GM19328 (cell line): ENCODE results near the gene TPSAB1.

Experiments used
- ATAC-seq: cut with Tn5 transposase; IDR thresholded peaks from one replicate; pipeline ENCODE4 v1.9.1; 2021; ENCODE audit warnings: mild to moderate bottlenecking, moderate library complexity; ENCODE audit not compliant: unreplicated experiment

Gene TPSAB1

DNA sequence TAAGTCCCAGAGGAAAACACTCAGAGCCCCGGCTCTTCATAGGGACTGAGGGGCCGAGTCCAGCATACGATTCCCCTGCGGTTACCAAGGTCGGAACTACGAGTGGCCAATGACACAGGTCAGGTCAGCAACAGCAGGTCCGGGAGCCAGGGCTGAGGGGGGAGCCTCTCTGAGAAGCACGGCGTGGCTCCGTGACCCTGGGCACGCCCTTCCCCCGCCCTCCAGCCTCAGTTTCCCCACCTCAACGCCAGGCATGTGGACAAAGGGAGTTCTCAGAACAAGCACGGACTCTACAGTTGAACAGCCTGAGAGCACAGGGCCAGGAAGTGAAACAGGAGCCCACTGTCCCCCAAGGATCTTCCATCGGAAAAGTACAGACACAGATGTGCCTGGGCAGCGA lies 41.0 kb downstream of the TPSAB1 start:
- no peak for ATAC-seq

DNA sequence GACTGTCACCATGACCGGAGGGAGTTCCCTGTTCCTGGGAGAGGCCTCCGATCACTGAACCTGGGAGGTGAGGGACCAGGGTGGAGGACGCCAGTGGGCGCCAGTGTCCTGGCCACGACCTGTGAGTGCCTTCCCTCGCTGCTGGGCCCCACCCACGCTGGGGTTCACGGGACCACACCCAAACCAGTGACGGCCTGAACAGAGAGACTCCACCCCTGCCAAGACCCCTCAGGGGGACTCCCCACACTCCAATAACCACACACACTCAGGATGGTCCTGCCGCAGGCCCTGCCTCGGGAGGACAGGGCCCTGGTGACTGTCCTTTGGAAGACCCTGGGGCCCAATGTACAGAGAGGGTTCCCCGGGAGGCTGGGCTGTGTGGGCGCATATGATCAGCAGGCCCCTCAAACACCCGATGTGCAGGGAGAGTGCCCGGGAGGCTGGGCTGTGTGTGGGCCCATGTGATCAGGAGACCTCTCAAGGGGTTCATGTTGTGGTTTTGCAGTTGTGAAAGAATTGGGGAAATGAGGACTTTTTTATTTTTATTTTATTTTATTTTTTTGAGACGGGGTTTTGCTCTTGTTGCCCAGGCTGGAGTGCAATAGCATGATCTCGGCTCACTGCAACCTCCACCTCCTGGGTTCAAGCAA lies 41.9 kb downstream of the TPSAB1 start:
- ATAC-seq: no peak

DNA sequence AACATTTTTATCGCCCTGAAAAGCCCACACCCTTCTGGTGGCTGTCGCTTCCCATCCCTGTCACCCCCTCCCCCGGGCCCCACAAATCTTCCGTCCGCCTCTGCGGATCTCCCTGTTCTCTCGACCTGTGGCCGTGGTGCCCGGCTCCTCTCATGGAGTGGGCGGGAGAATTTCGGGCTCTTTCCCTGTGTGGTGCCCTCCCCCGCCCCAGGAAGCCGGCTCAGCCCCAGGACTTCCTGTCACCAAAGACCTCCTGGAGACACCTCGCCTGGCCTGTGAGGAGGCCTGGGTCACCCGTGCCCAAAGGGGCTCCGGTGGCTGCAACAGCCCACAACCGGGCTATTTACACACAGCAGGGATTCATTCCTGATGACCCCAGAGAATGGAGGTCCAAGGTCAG lies 42.8 kb downstream of the TPSAB1 start:
- ATAC-seq: no peak

DNA sequence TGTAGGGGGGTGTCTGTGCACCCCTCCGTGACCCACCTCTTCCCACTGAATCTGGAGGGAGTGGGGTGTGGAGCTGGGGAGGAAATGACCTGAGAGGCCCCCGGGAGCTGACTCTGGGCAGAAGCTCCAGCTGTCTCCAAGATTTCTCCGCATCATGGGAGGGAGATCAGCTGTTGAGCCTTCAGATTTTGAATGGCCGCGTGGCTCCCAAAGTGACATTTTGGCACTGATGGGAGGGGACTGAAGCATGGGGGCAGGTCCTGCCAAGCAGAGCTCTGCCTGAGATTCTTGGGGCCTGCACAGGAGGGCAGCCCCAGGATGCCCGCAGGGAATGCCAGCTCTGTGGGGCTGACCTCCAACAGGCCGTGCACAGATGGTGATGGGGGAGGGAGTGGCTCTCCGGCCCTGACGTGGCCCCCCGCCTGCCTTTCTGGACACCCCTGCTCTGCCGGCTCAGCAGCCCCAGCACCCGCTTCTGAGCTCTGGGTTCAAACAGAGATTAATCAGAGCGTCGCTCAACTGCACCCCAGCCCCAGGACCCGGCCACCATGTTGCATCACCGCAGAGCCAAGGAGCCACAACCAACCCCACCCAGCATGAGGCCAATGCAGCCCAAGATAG lies 43.6 kb downstream of the TPSAB1 start:
- no peak for ATAC-seq

DNA sequence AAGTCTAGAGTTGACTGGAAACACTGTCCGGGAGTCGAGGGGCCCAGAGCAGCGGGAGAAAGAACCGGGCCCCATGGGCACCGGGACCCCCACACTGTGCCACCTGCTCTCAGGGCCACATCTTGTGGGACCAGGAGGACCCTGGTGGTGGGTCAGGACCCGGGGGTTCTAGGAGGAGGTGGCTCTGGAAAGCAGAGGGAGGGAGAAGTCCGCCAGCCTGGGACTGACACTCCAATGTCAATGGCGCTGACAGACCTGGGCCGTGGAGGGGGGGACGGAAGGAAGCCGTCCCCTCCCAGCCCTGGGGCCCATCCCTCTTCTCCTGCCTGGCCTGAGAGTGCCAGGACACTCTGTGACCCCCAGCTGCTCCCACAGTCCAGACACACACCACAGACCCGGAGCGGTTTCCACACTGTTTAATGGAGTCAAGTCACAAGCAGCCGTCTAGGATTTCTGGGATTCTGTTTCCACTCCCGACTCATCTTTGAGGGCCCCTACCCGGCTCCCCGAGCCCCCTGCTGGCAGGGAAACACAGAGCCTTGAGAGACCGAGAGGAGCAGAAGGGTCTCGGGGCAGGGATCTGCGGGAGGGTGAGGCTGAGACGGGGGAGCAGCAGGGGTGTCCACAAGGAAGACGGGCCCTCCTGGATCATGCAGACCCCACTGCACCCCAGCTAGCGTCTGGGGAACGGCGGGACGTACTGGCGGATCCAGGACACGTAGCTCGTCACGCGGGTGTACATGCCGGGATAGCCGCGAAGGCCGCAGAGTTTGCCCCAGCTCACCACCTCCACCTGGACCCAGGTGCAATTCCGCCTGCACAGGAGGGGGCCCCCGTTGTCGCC lies 45.4 kb downstream of the TPSAB1 start:
- no peak for ATAC-seq

DNA sequence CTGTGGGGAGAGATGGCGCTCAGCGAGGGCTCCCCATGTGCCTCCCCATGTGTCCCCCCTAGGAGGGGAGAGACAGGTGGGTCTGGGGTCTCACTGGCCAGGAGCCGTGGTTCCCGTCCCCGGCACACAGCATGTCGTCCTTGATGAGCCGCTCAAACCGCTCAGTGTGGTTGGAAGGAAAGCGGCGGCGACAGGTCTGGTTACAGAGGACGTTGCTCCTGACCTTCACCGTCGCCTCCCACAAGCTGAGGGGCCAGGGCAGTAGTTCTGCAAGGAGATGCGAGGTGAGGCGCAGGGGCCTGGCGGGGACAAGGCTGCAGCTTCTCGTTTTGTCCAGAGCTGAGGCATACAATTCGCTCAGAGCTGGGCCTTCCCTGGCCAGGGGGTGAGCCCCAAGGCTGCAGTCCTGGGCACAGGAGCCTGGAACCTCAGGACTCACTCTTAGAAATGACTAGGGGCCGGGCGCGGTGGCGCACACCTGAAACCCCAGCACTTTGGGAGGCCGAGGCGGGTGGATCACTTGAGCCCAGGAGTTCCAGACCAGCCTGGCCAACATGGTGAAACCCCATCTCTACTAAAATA lies 46.1 kb downstream of the TPSAB1 start:
- no peak for ATAC-seq

DNA sequence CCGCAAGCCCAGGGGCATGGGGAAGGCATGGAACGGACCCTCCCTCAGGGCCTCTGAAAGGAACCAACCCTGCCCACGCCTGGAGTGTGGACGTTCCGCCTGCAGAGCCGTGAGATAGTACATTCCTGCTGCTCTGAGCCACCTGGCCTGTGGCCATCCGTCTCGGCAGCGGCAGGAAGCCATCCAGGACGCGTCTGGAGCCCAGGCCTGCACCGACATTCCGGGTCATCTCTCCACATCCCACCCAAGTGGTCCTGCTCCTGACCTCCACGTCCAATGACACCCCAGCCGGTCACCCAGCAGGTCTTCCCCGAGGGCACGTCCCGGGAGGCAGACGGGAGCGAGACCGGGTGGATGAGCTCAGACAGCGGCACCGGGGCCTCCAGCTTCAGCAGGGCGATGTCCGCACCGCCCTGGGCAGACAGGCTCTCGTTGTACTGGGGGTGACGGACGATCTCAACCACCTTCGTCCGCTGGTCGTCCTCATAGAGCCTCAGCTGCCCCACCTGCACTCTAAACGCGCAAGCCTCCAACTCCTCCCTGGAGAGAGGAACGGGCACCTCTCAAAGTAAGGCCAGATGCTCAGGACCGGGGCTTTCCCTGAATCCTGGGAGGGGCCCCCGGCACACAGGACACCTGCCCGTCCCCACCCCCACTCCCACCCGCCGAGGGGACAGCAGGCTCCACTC lies 47.6 kb downstream of the TPSAB1 start:
- no peak for ATAC-seq

DNA sequence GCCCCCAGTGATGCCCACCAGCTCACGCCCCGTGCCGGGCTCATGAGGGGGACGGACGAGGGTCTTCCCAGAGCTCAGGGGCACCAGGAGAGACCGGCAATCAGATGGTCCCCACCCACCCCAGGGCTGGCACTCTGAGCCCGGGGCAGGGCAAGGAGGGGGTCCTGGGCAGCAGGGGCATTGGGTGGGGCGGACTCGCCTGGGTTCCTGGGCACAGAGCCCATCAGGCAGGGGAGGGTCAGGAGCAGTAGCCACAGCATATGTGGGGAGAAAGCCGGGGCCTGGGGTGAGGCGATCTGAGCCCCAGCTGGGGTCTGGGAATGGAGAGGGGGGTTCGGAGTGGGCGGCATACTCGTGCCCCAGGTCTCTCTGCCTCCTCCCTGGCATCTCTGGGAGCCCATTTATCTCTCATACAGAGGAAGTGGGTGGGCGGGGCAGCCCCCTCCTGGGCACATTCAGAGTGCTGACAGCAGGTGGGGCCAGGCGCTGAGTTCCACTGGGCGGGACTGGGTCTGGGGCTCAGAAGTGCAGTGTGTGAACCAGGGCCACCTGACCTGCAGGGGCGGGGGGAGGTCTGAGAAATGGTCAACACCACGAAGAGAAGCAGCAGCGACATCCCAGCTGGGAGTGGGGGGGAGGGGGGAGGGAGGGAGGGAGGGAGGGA lies 48.4 kb downstream of the TPSAB1 start:
- no peak for ATAC-seq

DNA sequence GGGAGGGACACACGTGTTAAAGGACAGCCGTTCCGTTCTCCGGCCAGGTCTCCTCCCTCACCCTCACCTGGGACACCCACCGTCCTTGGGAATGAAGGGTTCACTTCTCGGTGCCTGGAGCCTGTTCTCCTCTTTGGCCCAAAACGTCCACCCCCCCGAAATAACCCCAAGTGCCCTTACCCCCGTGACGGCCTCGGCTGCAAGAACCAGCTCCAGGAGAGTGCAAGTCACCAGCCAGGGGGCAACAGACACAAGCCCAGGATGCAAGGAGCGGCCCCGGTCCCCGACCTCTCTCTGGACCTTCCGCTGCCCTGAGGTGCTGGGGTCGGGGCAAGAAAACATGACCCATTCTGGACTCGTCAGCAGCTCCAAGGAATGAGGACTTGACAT lies 49.0 kb downstream of the TPSAB1 start:
- no peak for ATAC-seq

DNA sequence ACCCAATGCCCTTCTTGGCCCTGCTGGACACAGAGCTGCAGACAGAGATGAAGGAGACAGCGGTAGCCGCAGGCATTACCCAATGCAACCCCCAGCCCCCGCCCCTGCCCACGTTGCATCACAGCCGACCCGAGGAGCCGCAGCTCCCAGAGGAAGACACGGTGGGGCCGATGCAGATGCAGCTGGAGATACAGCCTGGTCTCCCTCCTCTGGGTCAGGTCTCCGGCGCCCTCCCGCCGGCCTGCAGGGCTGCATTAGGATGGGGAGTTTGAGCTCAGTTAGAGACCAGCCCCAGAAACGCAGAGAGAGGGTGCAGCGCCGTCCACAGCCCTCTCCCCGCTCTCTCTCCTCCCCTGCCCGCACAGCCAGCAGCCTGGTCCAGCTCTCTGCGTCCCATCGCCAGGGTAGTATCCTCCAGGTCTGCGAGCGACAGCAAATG lies 49.6 kb downstream of the TPSAB1 start:
- ATAC-seq: no peak

DNA sequence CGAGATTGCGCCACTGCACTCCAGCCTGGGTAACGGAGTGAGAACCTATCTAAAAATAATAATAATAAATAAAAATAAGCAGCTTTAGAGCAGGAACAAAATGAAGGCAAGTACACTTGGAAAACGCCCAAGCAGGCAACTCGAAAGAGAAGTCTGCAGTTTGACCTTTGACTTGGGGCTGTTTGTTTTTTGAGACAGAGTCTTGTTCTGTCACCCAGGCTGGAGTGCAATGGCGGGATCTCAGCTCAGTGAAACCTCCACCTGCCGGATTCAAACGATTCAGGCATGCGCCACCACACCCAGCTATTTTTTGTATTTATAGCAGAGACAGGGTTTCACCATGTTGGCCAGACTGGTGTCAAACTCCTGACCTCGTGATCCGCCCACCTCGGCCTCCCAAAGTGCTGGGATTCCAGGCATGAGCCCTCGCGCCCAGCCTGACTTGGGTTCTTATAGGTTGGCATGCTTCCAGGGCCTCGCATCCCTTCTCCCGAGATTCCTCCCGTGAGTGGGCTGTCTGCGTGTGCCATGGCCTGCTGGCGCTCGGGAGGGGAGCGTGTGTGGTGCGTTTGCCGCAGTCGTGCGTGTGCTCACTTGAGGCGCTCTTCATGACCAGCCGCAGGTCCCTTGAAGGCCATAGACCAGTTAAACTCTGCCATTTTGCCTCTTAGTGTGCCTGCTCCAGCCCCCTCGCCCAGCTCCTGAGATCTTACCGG lies 50.5 kb downstream of the TPSAB1 start:
- no peak for ATAC-seq

DNA sequence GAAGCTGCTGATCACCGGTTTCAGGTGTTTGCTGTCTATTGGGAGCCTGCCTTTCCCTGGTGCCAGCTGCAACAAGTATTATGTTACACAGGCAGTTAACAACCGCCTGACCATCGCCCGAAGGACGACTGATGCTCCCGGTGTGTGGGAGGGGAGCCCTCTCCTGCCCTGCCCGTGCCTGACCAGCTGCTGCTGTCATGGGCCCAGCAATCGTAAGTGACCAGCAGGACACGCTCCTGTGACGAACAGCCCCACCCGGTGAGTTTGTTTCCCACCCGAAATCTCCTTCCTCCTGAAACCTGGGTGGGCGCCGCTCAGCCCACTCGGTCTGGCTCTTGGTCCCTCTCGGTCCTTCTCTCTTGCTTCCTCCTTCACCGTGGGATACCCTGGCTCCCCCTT lies 51.1 kb downstream of the TPSAB1 start:
- no peak for ATAC-seq
